Measurements from ENCODE around the gene VEZT. TPM values are rescaled to one million over a fixed set of nuclear protein-coding genes. Genes with fewer than 3 reads are reported as not detected.
A peak's percentile ranks its signal among the peaks of the same experiment; 100 is the strongest.
"Not testable (repeated sequence)": the region's sequence is repeated elsewhere in the genome, so short reads cannot be mapped to it uniquely, and the experiment has no call there.

The VEZT gene
- total RNA-seq, 1 donor: 44.4 TPM

DNA sequence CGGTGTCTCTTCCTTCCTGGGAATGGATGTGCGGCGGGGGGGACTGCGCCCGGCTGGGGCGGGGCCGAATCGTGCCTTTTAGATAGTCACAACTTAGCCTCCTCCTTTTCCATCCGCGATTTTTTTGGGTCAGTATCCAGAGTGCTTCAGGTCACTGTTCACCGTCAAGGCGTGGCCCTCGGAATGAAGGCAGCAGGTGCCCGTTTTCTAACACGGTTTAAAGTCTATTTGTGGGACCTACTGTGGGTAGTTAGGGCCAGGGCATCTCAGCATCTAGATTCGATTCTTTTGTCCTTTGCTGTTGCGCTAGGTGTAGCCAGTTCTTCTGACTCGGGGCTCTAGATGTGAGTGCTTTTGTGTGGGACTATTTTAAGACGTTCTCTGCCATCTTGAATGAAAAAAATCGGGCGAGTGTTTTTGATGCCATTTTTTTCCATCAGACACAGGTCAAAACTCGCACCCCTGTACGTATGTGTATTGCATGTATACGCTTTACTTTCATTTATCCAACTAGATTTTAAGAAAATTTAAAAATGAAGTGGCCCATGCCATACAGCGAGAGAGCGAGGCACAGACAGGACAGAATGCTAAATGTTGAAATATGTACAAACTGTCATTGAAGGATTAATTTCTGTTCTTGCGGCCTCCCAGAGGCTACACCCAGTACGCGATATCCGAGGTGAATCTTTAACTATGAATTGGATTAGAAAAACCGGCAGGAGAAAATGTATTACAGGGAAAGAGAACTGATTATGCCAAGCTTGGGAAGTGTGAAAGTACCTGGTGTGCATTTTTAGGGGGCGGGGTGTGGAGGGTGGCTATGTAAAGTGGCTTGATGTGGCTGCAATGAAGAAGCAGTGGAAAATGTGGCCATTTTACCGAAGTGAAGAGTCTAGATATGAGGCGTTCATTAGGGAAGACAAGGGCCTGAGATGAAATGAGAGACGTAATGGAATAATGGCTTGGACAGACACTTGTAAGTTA, 835 bp downstream of the VEZT start:
- peak; percentile 23 to 74 (median 66) for DNase-seq (ENCODE audit: low read depth in 2 of 3, low spot score in 2 of 3)

DNA sequence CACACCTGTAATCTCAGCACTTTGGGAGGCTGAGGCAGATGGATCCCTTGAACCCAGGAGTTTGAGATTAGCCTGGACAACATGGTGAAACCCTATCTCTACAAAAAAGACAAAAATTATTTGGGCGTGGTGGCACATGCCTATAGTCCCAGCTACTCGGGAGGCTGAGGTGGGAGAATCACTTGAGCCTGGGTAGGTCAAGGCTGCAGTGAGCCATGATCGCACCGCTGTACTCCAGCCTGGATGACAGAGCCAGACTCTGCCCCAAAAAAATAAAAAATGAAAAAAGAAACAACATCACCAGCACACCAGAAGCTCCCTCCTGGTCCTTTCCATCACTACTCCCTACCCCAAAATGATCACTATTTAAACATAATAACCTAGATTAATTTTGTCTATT, 2.6 kb downstream of the VEZT start:
- no peak for DNase-seq (ENCODE audit: low read depth in 2 of 3, low spot score in 2 of 3)

DNA sequence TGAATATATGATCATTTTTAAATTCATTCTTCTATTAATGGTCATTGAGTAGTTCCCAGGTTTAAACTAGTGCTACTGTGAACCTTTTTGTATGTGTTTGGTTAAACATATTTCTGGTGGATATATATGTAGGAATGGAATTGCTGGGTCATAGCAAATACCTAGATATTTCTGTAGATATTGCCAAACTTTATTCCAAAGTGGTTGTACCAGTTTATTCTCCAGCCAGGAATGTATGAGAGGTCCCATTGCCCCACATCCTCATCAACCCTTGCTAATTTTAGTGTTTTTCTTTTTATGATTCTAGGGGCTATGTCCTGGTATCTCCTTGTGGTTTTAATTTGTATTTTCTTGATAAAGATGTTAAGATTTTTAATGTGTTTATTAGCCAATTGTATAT, 3.1 kb downstream of the VEZT start:
- no peak for DNase-seq (ENCODE audit: low read depth in 2 of 3, low spot score in 2 of 3)

DNA sequence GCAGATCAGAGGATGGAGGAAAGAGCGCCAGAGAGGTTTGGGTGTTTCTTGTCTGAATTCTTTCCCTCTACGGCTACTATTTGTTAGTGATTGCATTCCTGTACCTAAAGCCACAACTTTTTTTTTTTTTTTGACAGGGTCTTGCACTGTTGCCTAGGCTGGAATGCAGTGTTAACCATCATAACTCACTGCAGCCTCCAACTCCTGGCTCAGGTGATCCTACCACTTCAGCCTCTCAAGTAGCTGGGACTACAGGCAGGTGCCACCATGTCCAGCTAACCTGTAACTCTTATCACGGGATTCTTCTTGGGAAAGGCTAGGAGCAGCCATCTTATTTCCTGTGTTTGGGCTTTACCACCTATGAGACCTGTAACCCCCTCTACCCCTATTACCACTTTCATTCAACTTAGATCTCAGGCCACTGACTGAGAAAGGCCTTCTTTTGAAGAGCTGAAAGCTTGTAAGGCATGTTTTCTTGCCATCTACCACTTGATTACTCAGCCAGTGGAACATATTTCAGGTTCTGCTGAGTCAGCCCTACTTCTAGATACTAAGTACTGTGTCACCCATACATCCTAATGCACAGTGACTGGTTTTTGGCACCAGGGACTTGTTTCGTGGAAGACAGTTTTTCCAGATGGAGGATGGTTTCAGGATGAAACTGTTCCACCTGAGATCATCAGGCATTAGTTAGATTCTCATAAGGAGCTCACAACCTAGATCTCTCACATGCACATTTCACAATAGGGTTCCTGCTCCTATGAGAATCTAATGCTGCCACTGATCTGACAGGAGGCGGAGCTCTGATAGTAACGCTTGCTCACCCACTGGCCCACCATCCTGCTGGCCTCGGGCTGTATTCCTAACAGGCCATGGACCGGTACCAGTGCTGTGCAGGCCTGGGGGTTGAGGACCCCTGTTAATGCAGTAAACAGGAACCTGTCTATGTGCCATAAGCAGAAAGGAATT, 6.9 kb downstream of the VEZT start:
- DNase-seq (ENCODE audit: low read depth in 2 of 3, low spot score in 2 of 3): peak in 1 of 3 donors; percentile 24

DNA sequence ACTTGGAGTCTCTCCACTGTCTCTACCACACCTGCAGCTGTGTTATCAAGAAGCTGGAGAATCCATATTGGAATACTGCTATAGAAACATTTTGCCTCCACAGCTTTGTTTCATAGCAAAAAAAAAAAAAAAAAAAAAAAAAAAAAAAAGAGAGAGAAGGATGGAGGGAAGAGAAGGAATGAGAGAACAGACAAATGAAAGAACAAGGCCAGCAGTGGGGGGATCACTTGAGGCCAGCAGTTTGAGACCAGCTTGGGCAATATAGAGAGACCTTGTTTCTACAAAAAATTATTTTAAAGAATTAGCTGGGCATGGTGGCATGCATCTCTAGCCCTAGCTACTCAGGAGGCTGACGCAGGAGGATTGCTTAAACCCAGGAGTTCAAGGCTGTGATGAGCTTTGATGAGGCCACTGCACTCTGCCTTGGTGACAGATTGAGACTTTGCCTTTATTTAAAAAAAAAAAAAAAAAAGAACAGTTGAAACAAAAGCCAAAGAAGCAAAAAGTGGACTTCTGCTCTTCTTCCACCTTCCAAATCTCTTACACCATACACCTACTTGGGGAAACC, 8.1 kb downstream of the VEZT start:
- no peak for DNase-seq (ENCODE audit: low read depth in 2 of 3, low spot score in 2 of 3)

DNA sequence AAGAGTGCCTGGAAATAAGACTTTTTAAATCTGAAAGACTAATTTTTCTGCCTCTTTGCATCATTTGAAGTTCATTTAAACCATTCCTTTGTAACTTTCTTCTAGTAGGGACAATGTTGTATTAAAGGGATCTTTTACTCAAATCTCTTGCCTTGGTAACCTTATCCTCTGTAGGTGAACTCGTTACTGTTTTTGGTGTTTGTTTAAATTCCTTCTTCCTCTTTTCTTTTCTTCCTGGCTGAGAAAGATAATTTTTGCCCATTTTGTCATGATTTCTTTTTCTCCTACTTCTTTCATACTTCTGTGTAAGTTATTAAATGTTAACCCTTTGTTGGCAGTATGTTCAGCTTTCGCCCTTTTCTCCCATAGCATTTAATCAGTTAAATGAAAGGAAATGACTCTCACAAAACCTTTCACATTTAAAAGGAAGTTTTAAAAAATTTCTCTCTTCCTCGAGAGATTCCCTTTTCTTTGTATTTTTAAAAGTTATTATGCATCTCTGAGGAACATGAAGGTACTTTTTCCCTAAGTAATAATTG, 10.3 kb downstream of the VEZT start:
- DNase-seq (ENCODE audit: low read depth in 2 of 3, low spot score in 2 of 3): no peak

DNA sequence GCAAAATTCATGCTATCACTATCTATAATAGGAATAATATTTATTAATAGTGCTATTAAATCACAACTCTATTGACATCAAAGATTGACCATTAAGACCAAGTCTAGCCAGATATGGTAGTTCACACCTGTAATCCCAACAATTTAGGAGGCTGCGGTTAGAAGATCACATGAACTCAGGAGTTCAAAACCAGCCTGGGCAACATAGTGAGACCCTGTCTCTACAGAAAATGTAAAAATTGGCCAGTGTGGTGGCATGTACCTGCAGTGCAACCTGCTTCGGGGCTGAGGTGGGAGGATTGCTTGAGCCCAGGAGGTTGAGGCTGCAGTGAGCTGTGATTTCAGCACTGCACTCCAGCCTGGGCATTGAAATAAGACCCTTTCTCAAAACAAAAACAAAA, 11.0 kb downstream of the VEZT start:
- no peak for DNase-seq (ENCODE audit: low read depth in 2 of 3, low spot score in 2 of 3)

DNA sequence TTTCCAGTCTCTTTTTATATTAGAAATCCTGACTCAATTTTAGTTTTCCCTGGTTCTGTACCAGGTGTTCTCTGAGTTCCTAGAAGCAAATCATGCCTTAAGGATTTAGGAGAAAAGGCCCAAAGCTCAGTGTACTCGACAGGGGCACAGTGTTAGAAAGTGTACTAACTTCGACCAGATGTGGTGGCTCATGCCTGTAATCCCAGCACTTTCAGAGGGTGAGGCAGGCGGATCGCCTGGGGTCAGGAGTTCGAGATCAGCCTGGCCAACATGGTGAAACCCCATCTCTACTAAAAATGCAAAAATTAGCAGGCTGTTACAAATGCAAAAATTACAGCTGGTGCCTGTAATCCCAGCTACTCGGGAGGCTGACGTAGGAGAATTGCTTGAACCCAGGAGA, 12.0 kb downstream of the VEZT start:
- DNase-seq (ENCODE audit: low read depth in 2 of 3, low spot score in 2 of 3): no peak

DNA sequence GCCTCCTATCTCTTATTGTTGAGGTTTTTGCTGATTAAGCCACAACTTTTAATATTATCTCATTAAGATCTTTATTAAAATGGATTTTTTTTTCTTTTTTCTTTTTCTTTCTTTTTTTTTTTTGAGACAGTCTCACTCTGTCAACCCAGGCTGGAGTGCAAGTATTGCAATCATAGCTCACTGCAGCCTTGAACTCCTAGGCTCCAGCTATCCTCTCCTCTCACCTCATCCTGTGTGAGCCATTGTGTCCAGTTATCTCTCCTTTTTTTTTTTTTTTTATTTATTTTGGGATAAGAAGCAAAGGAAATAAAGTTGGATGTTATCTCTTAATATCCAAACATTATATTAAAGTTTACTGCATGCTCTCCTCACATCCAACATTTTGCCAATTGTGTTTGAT, 12.7 kb downstream of the VEZT start:
- no peak for DNase-seq (ENCODE audit: low read depth in 2 of 3, low spot score in 2 of 3)

DNA sequence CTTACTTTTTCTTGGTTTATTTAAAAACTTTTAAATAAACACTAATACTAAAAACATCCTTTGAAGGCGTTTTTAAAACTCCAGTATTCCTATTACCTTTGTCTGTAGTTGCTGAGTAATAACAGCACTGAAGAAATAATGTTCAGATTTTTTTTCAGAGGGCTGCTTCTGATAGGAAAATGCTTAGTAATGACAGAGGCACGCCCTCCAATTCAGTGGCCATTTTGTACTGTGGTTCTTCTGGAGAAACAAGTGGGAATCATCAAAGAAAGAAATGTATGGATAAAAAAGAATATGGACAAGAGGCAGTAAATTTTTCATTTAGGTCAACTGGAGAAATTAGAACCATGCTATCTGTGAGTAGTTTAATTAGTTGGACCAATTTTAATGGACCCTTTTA, 13.6 kb downstream of the VEZT start:
- no peak for DNase-seq (ENCODE audit: low read depth in 2 of 3, low spot score in 2 of 3)

DNA sequence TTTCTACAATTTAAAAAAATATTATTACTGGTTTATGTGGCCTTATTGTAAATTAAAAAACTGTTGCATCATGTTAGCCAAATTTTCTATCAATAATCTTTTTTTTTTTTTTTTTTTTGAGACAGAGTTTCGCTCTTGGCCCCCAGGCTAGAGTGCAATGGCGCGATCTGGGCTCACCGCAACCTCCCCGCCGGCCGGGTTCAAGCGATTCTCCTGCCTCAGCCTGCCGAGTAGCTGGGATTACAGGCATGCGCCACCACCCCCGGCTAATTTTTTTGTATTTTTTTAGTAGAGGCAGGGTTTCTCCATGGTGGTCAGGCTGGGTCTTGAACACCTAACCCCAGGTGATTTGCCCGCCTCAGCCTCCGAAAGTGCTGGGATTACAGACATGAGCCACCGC, 16.6 kb downstream of the VEZT start:
- DNase-seq (ENCODE audit: low read depth in 2 of 3, low spot score in 2 of 3): not testable (repeated sequence)

DNA sequence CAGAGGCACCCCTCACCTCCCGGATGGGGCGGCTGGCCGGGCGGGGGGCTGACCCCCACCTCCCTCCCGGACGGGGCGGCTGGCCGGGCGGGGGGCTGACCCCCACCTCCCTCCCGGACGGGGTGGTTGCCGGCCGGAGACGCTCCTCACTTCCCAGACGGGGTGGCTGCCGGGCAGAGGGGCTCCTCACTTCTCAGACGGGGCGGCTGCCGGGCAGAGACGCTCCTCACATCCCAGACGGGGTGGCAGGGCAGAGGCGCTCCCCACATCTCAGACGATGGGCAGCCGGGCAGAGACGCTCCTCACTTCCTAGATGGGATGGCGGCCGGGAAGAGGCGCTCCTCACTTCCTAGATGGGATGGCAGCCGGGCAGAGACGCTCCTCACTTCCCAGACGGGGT, 18.0 kb downstream of the VEZT start:
- not testable (repeated sequence) for DNase-seq (ENCODE audit: low read depth in 2 of 3, low spot score in 2 of 3)

DNA sequence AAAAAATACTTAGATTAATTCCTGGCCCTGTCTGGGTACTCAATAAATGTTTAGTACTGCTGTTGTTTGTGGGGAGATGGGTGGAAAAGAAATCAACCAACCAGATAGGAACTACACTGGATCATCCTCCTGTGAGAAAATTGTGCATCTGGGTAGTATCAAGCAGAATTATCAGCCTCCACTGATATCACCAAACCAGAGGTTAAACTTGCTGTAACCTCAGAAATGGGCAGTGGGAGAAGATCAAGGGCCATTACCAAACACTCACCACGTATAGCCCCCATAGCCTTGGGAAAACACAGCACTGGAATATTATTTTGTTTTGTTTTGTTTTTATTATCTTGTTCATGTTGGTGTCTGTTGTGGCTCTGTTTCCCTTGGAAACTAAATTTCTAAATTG, 19.7 kb downstream of the VEZT start:
- DNase-seq (ENCODE audit: low read depth in 2 of 3, low spot score in 2 of 3): no peak

DNA sequence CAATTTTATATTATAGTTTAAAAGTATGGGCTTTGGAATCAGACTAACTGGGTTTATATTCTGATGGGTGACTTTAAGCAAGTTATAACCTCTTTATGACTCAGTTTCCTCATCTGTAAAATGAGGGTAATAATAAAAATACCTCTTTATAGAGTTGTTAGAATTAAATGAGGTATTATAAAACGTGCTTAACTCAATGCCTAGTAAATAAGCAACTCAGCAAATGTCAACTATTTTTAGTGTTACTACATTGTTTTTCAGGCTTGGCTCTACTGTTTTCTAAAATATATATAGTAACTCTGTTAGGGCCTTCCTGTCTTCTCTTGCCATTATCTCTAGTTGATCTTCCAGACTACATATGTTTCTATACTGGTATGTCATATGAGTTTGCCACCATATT, 20.5 kb downstream of the VEZT start:
- DNase-seq (ENCODE audit: low read depth in 2 of 3, low spot score in 2 of 3): no peak

DNA sequence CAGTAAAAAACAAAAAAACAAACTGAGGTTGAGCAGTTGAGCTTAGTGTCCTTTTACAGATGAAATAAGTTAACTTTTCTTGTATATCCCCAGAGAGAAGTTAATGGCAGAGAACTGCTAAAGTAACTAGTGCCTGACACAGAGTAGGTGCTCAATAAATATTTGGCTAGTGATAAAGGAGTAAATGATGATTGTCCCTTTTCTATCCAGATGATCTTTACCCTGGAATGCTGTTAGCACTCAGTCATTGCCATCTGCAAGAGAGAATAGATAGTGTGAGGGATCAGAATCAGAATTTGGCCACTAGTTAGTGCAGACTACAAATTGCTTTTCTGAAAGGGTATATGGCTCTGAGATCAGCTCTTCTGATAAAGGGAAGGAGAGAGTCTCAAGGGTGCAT, 21.6 kb downstream of the VEZT start:
- no peak for DNase-seq (ENCODE audit: low read depth in 2 of 3, low spot score in 2 of 3)

DNA sequence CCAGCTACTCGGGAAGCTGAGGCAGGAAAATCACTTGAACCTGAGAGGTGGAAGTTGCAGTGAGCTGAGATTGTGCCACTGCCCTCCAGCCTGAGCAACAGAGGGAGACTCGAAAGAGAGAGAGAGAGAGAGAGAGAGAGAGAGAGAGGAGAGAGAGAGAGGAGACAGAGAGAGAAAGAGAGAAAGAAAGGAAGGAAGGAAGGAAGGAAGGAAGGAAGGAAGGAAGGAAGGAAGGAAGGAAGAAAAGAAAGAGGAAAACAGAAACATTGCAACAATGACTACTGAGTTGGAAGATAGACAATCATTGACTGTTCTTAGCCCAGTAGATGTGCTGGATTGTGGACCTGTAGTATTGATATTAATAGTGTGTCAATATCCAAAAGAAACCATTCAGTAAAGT, 22.2 kb downstream of the VEZT start:
- DNase-seq (ENCODE audit: low read depth in 2 of 3, low spot score in 2 of 3): not testable (repeated sequence)

DNA sequence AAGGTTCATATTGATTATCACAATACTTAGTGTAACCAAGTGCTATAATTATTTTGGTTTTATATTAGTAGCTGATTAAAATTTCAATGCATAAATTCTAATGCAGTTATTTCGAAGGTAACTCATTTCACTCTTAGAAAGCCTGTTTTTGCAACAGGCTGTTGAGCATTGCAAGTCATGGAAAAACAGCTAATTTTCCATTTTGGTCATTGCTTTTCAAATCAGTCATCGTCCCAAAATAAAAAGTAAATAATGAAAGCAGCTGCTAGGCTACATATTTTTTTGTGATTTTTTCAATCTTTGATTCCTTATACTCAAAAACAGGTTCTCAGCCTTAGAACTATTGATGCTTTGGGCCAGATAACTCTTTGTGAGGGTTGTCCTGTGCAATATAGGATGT, 22.9 kb downstream of the VEZT start:
- peak in 1 of 3 donors; percentile 21 for DNase-seq (ENCODE audit: low read depth in 2 of 3, low spot score in 2 of 3)

DNA sequence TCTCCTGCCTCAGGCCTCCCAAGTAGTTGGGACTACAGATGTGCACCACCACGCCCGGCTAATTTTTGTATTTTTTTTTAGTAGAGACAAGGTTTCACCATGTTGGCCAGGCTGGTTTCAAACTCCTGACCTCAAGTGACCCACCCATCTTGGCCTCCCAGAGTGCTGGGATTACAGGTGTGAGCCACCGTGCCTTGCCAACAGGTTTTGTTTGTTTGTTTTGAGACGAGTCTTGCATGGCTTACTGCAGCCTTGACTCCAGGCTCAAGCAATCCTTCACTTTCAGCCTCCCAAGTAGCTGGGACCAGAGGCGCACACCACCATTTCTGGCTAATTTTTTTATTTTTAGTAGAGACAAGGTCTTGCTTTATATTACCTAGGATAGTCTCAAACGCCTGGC, 23.5 kb downstream of the VEZT start:
- not testable (repeated sequence) for DNase-seq (ENCODE audit: low read depth in 2 of 3, low spot score in 2 of 3)

DNA sequence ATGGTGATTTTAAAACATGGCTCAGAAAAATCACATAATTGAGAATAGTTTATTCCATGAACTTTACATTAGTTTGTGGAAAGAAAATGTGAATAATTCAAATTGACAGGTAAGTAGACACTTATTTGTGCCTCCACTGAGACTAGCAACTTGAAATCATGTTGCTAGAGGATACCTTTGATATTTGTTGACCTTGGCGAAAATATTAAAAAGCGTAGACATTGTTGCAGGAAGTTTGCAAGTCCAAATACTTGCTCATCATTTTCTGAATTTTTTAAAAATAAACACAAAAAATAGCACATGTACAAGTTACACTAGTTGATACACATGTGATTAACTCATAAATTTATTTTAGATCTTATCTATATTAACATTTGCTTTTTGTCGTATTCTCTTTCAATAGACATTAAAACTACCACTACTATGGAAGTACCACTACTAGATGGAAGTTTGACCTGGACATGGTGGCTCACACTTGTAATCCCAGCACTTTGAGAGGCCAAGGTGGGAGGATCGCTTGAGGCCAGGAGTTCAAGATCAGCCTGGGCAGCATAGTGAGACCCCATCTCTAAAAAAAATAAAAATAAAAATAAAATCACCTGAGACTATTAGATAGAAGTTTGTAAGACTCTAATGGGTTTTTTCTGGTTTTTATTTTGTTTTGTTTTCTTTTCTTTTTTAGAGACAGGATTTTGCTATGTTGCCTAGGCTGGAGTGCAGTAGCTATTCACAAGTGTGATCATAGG, 24.3 kb downstream of the VEZT start:
- no peak for DNase-seq (ENCODE audit: low read depth in 2 of 3, low spot score in 2 of 3)
